Mesenchymal stem cell (in vitro differentiated cells and primary cell): ENCODE results near the gene UBE2E2.

Experiments used
- DNase-seq: peaks from one replicate; pipeline ENCODE4 v3.0.0-alpha.2; 2013
- H2AFZ ChIP-seq: one replicate; pipeline ENCODE4 v1.6.1; 2013; ENCODE audit warnings: low read depth, mild to moderate bottlenecking, control low read depth, inconsistent platforms, low read length, moderate library complexity
- H2AK5ac ChIP-seq: 2 replicates; pipeline ENCODE4 v1.6.1; 2013; ENCODE audit warnings: low read length, moderate library complexity, mild to moderate bottlenecking, inconsistent platforms; ENCODE audit not compliant: severe bottlenecking
- H2BK120ac ChIP-seq: one replicate; pipeline ENCODE4 v1.6.1; 2013; ENCODE audit warnings: low read depth, mild to moderate bottlenecking, inconsistent platforms, low read length, moderate library complexity
- H2BK12ac ChIP-seq, 2 experiments: one replicate each; pipeline ENCODE4 v1.6.1; 2013; ENCODE audit warnings: inconsistent platforms in 2 of 2, low read length in 2 of 2, mild to moderate bottlenecking in 2 of 2, moderate library complexity in 2 of 2, control low read depth in 1 of 2
- H2BK15ac ChIP-seq: one replicate; pipeline ENCODE4 v1.6.1; 2013; ENCODE audit warnings: mild to moderate bottlenecking, low read depth, inconsistent platforms; ENCODE audit not compliant: poor library complexity, severe bottlenecking
- H2BK5ac ChIP-seq: 2 replicates; pipeline ENCODE4 v1.6.1; 2013; ENCODE audit warnings: low read depth, mild to moderate bottlenecking, low read length, control low read depth, inconsistent platforms; ENCODE audit not compliant: poor library complexity, severe bottlenecking
- H3K14ac ChIP-seq, 2 experiments: one replicate each; pipeline ENCODE4 v1.6.1; 2013; ENCODE audit warnings: inconsistent platforms in 2 of 2, low read length in 2 of 2, control low read depth in 1 of 2, mild to moderate bottlenecking in 1 of 2, moderate library complexity in 1 of 2
- H3K18ac ChIP-seq, 2 experiments: one replicate each; pipeline ENCODE4 v1.6.1; 2013; ENCODE audit warnings: inconsistent platforms in 2 of 2, low read length in 2 of 2, control low read depth in 1 of 2, low read depth in 1 of 2, mild to moderate bottlenecking in 1 of 2
- H3K23ac ChIP-seq, 2 experiments: one replicate each; pipeline ENCODE4 v1.6.1; 2013; ENCODE audit warnings: inconsistent platforms in 2 of 2, low read length in 2 of 2, mild to moderate bottlenecking in 2 of 2, moderate library complexity in 2 of 2, control low read depth in 1 of 2
- H3K27ac ChIP-seq: 2 replicates; pipeline ENCODE4 v1.5.1; 2013; ENCODE audit warnings: mild to moderate bottlenecking, moderate library complexity, low read length, control low read depth, inconsistent platforms; ENCODE audit not compliant: poor library complexity, severe bottlenecking
- H3K27me3 ChIP-seq, 2 experiments: 2 replicates each; pipeline versions ENCODE4 v1.6.1 to v1.7.0; 2013; ENCODE audit warnings: low read length in 2 of 2, mild to moderate bottlenecking in 2 of 2, moderate library complexity in 2 of 2, control low read depth in 1 of 2, inconsistent platforms in 1 of 2; ENCODE audit not compliant: control insufficient read depth in 1 of 2, insufficient read depth in 1 of 2
- H3K36me3 ChIP-seq, 2 experiments: 2 replicates each; pipeline versions ENCODE4 v1.6.1 to v1.7.0; 2013; ENCODE audit warnings: low read length in 2 of 2, control low read depth in 1 of 2, inconsistent platforms in 1 of 2, low read depth in 1 of 2, mild to moderate bottlenecking in 1 of 2; ENCODE audit not compliant: insufficient read depth in 2 of 2, control insufficient read depth in 1 of 2
- H3K4ac ChIP-seq, 2 experiments: one replicate each; pipeline ENCODE4 v1.6.1; 2013; ENCODE audit warnings: inconsistent platforms in 2 of 2, low read length in 2 of 2, mild to moderate bottlenecking in 2 of 2, moderate library complexity in 2 of 2, control low read depth in 1 of 2, low read depth in 1 of 2
- H3K4me1 ChIP-seq: 2 replicates; pipeline ENCODE4 v1.6.1; 2013; ENCODE audit warnings: low read depth, low read length, control low read depth; ENCODE audit not compliant: control insufficient read depth, insufficient read depth
- H3K4me2 ChIP-seq: 2 replicates; pipeline ENCODE4 v1.6.1; 2013; ENCODE audit warnings: low read length, mild to moderate bottlenecking, inconsistent platforms; ENCODE audit not compliant: poor library complexity, severe bottlenecking
- H3K4me3 ChIP-seq, 2 experiments: 2 replicates each; pipeline versions ENCODE4 v1.5.1 to v1.7.0; 2013; ENCODE audit warnings: low read length in 2 of 2, mild to moderate bottlenecking in 2 of 2, control low read depth in 1 of 2, low read depth in 1 of 2; ENCODE audit not compliant: insufficient read depth in 1 of 2
- H3K79me1 ChIP-seq: replicated peaks from 2 replicates; pipeline ENCODE4 v1.6.1; 2013; ENCODE audit warnings: mild to moderate bottlenecking, control low read depth, low read length, inconsistent platforms; ENCODE audit not compliant: poor library complexity, severe bottlenecking
- H3K9ac ChIP-seq: 2 replicates; pipeline ENCODE4 v1.7.0; 2013; ENCODE audit warnings: mild to moderate bottlenecking, low read length, moderate library complexity
- H3K9me3 ChIP-seq: 2 replicates; pipeline ENCODE4 v1.7.0; 2013; ENCODE audit warnings: mild to moderate bottlenecking, low read length; ENCODE audit not compliant: control insufficient read depth
- H4K8ac ChIP-seq: one replicate; pipeline ENCODE4 v1.6.1; 2013; ENCODE audit warnings: inconsistent platforms, mild to moderate bottlenecking, low read length, moderate library complexity
- H4K91ac ChIP-seq: one replicate; pipeline ENCODE4 v1.6.1; 2013; ENCODE audit warnings: mild to moderate bottlenecking, low read length, inconsistent platforms
- WGBS: methylation state at CpG from one replicate; pipeline ENCODE4 v1.1.7; 2013; ENCODE audit warnings: mixed read lengths; 5-methylcytosine and 5-hydroxymethylcytosine counted together

UBE2E2 gene

DNA sequence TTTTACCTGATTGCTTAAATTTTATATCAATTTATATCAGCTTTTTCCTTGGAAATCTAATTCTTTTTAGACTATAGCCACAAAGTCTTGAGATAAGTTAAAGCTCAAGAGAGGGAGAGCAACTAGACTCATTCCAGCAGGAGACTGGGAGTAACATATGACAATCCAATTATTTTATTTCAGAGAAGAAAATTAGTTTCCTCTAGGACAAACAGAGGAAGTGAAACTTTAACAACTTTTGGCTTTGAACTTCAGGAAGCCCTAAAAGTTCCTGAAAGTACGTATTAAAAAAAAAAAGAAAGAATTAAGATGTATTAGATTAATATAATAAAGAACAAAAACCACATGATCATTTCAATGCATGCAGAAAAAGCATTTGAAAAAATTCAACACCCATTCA lies 13.9 kb upstream of the UBE2E2 start:
- Histone ChIP-seq H4K91ac (no peak overlapping the region), H3K79me1 (no peaks in the 10 kb centered on the region), H4K8ac (no peak overlapping the region), H3K14ac (no peak overlapping the region), H3K27ac (no peak overlapping the region), H3K36me3 (no peaks in the 10 kb centered on the region), H3K18ac (no peak overlapping the region), H3K4me3 (no peak overlapping the region), H3K27me3 (peaks cover 0 to 7% of the 10 kb centered on the region in 2 experiments), H3K4me2 (no peak overlapping the region), H2BK5ac (no peak overlapping the region), H3K4me1 (no peaks in the 10 kb centered on the region), H2AK5ac (no peak overlapping the region), H2BK15ac (no peak overlapping the region), H3K4ac (no peak overlapping the region), H2AFZ (no peak overlapping the region), H2BK120ac (no peak overlapping the region), H3K9me3 (no peaks in the 10 kb centered on the region), H3K9ac (no peak overlapping the region), H2BK12ac (no peak overlapping the region), H3K23ac (no peak overlapping the region)
- no peak for DNase-seq
- no CpG with 5 or more reads among the region's 1 CpG for WGBS

- no peaks in the 10 kb centered on the region for H3K79me1 ChIP-seq
- H3K27me3 ChIP-seq, result peaks cover 0 to 7% of the 10 kb centered on the region in 2 experiments
- no peak overlapping the region for H2BK12ac ChIP-seq
- H3K4me3 ChIP-seq, result no peak overlapping the region
- no peak overlapping the region for H4K91ac ChIP-seq
- H2BK15ac ChIP-seq, result no peak overlapping the region
- H3K9ac ChIP-seq, result no peak overlapping the region
- H3K14ac ChIP-seq, result no peak overlapping the region
- no peak overlapping the region for H4K8ac ChIP-seq
- H3K9me3 ChIP-seq, result no peaks in the 10 kb centered on the region
- H2BK5ac ChIP-seq, result no peak overlapping the region
- H3K4me2 ChIP-seq, result no peak overlapping the region
- no peak overlapping the region for H3K4ac ChIP-seq
- no peak overlapping the region for H3K23ac ChIP-seq
- no peak for DNase-seq
- no peak overlapping the region for H2AK5ac ChIP-seq
- H2AFZ ChIP-seq, result no peak overlapping the region
- H3K27ac ChIP-seq, result no peak overlapping the region
- H2BK120ac ChIP-seq, result no peak overlapping the region
- H3K36me3 ChIP-seq, result no peaks in the 10 kb centered on the region
- 94% methylated on average over 2 of the region's 2 CpGs for WGBS
- no peak overlapping the region for H3K18ac ChIP-seq
- H3K4me1 ChIP-seq, result no peaks in the 10 kb centered on the region
Observed at GRCh38 chr3:23192816-23193215, 10.3 kb upstream of the UBE2E2 start.

DNA sequence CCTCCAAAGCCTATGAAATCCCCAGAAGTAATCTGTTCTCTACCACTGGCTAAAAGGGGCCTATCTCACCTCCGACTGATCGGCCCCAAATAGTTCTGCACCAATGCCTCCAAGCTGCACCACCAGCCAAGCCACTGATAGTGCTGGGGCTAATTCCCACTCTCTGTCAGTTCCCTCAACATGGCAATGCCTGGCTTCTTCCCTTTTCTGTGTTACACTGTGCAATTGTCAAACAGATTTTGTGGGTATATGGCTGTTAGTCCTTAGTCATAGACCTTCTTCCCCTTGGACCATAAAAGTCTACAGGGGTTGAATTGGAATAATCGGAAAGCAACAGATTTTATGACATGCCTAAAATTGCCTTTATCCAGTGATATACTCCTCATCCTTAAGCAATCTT lies 9.3 kb upstream of the UBE2E2 start:
- no peak overlapping the region for H4K91ac ChIP-seq
- 96% methylated on average over 3 of the region's 3 CpGs for WGBS
- H3K4me2 ChIP-seq, result no peak overlapping the region
- H3K9ac ChIP-seq, result no peak overlapping the region
- no peak overlapping the region for H3K23ac ChIP-seq
- no peak overlapping the region for H4K8ac ChIP-seq
- no peak overlapping the region for H3K4me3 ChIP-seq
- H2BK12ac ChIP-seq, result no peak overlapping the region
- H3K27ac ChIP-seq, result no peak overlapping the region
- no peak overlapping the region for H2AFZ ChIP-seq
- H3K79me1 ChIP-seq, result no peaks in the 10 kb centered on the region
- H3K9me3 ChIP-seq, result no peaks in the 10 kb centered on the region
- H3K4ac ChIP-seq, result no peak overlapping the region
- H2BK120ac ChIP-seq, result no peak overlapping the region
- no peak for DNase-seq
- no peaks in the 10 kb centered on the region for H3K36me3 ChIP-seq
- H2BK5ac ChIP-seq, result no peak overlapping the region
- H3K14ac ChIP-seq, result no peak overlapping the region
- H3K27me3 ChIP-seq, result peaks cover 0 to 7% of the 10 kb centered on the region in 2 experiments
- H3K4me1 ChIP-seq, result no peaks in the 10 kb centered on the region
- no peak overlapping the region for H2BK15ac ChIP-seq
- H2AK5ac ChIP-seq, result no peak overlapping the region
- H3K18ac ChIP-seq, result no peak overlapping the region

- H3K27me3 ChIP-seq, result peaks cover 0 to 6% of the 10 kb centered on the region in 2 experiments
- no peak overlapping the region for H3K14ac ChIP-seq
- no peak overlapping the region for H3K18ac ChIP-seq
- WGBS, result 89% methylated on average over 2 of the region's 4 CpGs
- H3K36me3 ChIP-seq, result no peaks in the 10 kb centered on the region
- no peak overlapping the region for H2BK120ac ChIP-seq
- H3K79me1 ChIP-seq, result peaks cover 2% of the 10 kb centered on the region
- no peak overlapping the region for H3K4me3 ChIP-seq
- H3K27ac ChIP-seq, result no peak overlapping the region
- H2AK5ac ChIP-seq, result no peak overlapping the region
- no peak overlapping the region for H3K23ac ChIP-seq
- no peak overlapping the region for H4K91ac ChIP-seq
- no peak overlapping the region for H2BK12ac ChIP-seq
- H2BK5ac ChIP-seq, result no peak overlapping the region
- H2AFZ ChIP-seq, result no peak overlapping the region
- no peak overlapping the region for H3K4me2 ChIP-seq
- H4K8ac ChIP-seq, result no peak overlapping the region
- no peak overlapping the region for H3K9ac ChIP-seq
- H3K9me3 ChIP-seq, result no peaks in the 10 kb centered on the region
- peaks cover 4% of the 10 kb centered on the region for H3K4me1 ChIP-seq
- no peak for DNase-seq
- H2BK15ac ChIP-seq, result no peak overlapping the region
- no peak overlapping the region for H3K4ac ChIP-seq
Observed at GRCh38 chr3:23198801-23199200, 4.3 kb upstream of the UBE2E2 start.
